IPS-15b (cell line): ENCODE results near the gene GPAM.

Source experiments
- H3K27me3 ChIP-seq: one replicate; pipeline ENCODE4 v1.6.1; 2013; ENCODE audit warnings: low read length; ENCODE audit not compliant: control insufficient read depth, insufficient read depth
- H3K36me3 ChIP-seq: one replicate; pipeline ENCODE4 v1.6.1; 2013; ENCODE audit warnings: low read length; ENCODE audit not compliant: control insufficient read depth, insufficient read depth
- H3K4me1 ChIP-seq: one replicate; pipeline ENCODE4 v1.6.1; 2013; ENCODE audit warnings: mild to moderate bottlenecking, low read length; ENCODE audit not compliant: control insufficient read depth, insufficient read depth
- H3K4me3 ChIP-seq: one replicate; pipeline ENCODE4 v1.5.1; 2013; ENCODE audit warnings: low read depth, low read length
- H3K9ac ChIP-seq: one replicate; pipeline ENCODE4 v1.6.1; 2013; ENCODE audit warnings: low read depth, mild to moderate bottlenecking, low read length
- H3K9me3 ChIP-seq: one replicate; pipeline ENCODE4 v1.6.1; 2013; ENCODE audit warnings: mild to moderate bottlenecking, low read length; ENCODE audit not compliant: control insufficient read depth, insufficient read depth

Gene GPAM

GRCh38 chr10:112191791-112192190 is 8.2 kb upstream of the GPAM start:
- no peaks in the 10 kb centered on the region for H3K36me3 ChIP-seq
- H3K4me1 ChIP-seq: no peaks in the 10 kb centered on the region
- no peak overlapping the region for H3K9ac ChIP-seq
- H3K9me3 ChIP-seq: no peaks in the 10 kb centered on the region
- H3K4me3 ChIP-seq: no peak overlapping the region
- H3K27me3 ChIP-seq: no peaks in the 10 kb centered on the region

GRCh38 chr10:112191041-112191590 is 7.6 kb upstream of the GPAM start:
- no peak overlapping the region for H3K9ac ChIP-seq
- no peak overlapping the region for H3K4me3 ChIP-seq
- H3K27me3 ChIP-seq: no peaks in the 10 kb centered on the region
- H3K36me3 ChIP-seq: no peaks in the 10 kb centered on the region
- no peaks in the 10 kb centered on the region for H3K4me1 ChIP-seq
- H3K9me3 ChIP-seq: no peaks in the 10 kb centered on the region

GRCh38 chr10:112189465-112189864 is 5.9 kb upstream of the GPAM start:
- Histone ChIP-seq H3K4me1 (peaks cover 2% of the 10 kb centered on the region), H3K9me3 (no peaks in the 10 kb centered on the region), H3K36me3 (no peaks in the 10 kb centered on the region), H3K4me3 (no peak overlapping the region), H3K9ac (no peak overlapping the region), H3K27me3 (no peaks in the 10 kb centered on the region)

- Histone ChIP-seq H3K27me3 (no peaks in the 10 kb centered on the region), H3K9ac (no peak overlapping the region), H3K4me1 (peaks cover 8% of the 10 kb centered on the region), H3K36me3 (peaks cover 3% of the 10 kb centered on the region), H3K4me3 (no peak overlapping the region), H3K9me3 (no peaks in the 10 kb centered on the region)
Observed at GRCh38 chr10:112187527-112187926, 4.0 kb upstream of the GPAM start.

- no peak overlapping the region for H3K4me3 ChIP-seq
- peaks cover 3% of the 10 kb centered on the region for H3K36me3 ChIP-seq
- no peaks in the 10 kb centered on the region for H3K9me3 ChIP-seq
Observed at GRCh38 chr10:112185959-112186358, 2.4 kb upstream of the GPAM start.

GRCh38 chr10:112184379-112184778 is 814 bp upstream of the GPAM start:
- H3K4me3 ChIP-seq: peak overlapping the region; percentile 86
- no peak overlapping the region for H3K9ac ChIP-seq
- peaks cover 13% of the 10 kb centered on the region for H3K4me1 ChIP-seq
- H3K27me3 ChIP-seq: no peaks in the 10 kb centered on the region
- H3K9me3 ChIP-seq: no peaks in the 10 kb centered on the region
- peaks cover 3% of the 10 kb centered on the region for H3K36me3 ChIP-seq

More at GRCh38 chr10:112185959-112186358, 2.4 kb upstream of the GPAM start:
- Histone ChIP-seq H3K9ac (no peak overlapping the region), H3K27me3 (no peaks in the 10 kb centered on the region), H3K4me1 (peaks cover 13% of the 10 kb centered on the region)

- peaks cover 3% of the 10 kb centered on the region for H3K36me3 ChIP-seq
- H3K9me3 ChIP-seq: no peaks in the 10 kb centered on the region
- peak overlapping the region; percentile 91 for H3K9ac ChIP-seq
Observed at GRCh38 chr10:112184052-112184371, 447 bp upstream of the GPAM start.

GRCh38 chr10:112182784-112183328 is 709 bp downstream of the GPAM start:
- Histone ChIP-seq H3K4me3 (peak overlapping the region; percentile 86), H3K27me3 (no peaks in the 10 kb centered on the region), H3K9me3 (no peaks in the 10 kb centered on the region), H3K4me1 (peaks cover 13% of the 10 kb centered on the region), H3K9ac (peak overlapping the region; percentile 91), H3K36me3 (peaks cover 3% of the 10 kb centered on the region)

More at GRCh38 chr10:112184052-112184371, 447 bp upstream of the GPAM start:
- Histone ChIP-seq H3K4me3 (peak overlapping the region; percentile 86), H3K4me1 (peaks cover 13% of the 10 kb centered on the region), H3K27me3 (no peaks in the 10 kb centered on the region)

GRCh38 chr10:112177247-112177646 is 6.3 kb downstream of the GPAM start:
- no peak overlapping the region for H3K4me3 ChIP-seq
- peaks cover 12% of the 10 kb centered on the region for H3K36me3 ChIP-seq
- H3K9ac ChIP-seq: no peak overlapping the region
- H3K9me3 ChIP-seq: no peaks in the 10 kb centered on the region
- no peaks in the 10 kb centered on the region for H3K27me3 ChIP-seq
- H3K4me1 ChIP-seq: peaks cover 4% of the 10 kb centered on the region

GRCh38 chr10:112176543-112176942 is 7.0 kb downstream of the GPAM start:
- no peaks in the 10 kb centered on the region for H3K27me3 ChIP-seq
- no peak overlapping the region for H3K4me3 ChIP-seq
- peaks cover 12% of the 10 kb centered on the region for H3K36me3 ChIP-seq
- no peaks in the 10 kb centered on the region for H3K9me3 ChIP-seq
- no peak overlapping the region for H3K9ac ChIP-seq
- H3K4me1 ChIP-seq: no peaks in the 10 kb centered on the region

- no peaks in the 10 kb centered on the region for H3K9me3 ChIP-seq
- H3K27me3 ChIP-seq: no peaks in the 10 kb centered on the region
- no peak overlapping the region for H3K9ac ChIP-seq
- H3K4me3 ChIP-seq: no peak overlapping the region
- peaks cover 12% of the 10 kb centered on the region for H3K36me3 ChIP-seq
- no peaks in the 10 kb centered on the region for H3K4me1 ChIP-seq
Observed at GRCh38 chr10:112175409-112175808, 8.2 kb downstream of the GPAM start.

- Histone ChIP-seq H3K4me1 (no peaks in the 10 kb centered on the region), H3K9me3 (no peaks in the 10 kb centered on the region), H3K9ac (no peak overlapping the region), H3K36me3 (peaks cover 12% of the 10 kb centered on the region), H3K4me3 (no peak overlapping the region), H3K27me3 (no peaks in the 10 kb centered on the region)
Observed at GRCh38 chr10:112173206-112173605, 10.4 kb downstream of the GPAM start.
